Activated naive CD8-positive, alpha-beta T cell (primary cell): Measurements from ENCODE around the gene CRKL.
A peak's percentile ranks its signal among the peaks of the same experiment; 100 is the strongest.

ENCODE experiments used
- H3K27ac Mint-ChIP-seq: one replicate; pipeline ENCODE4 v1.8.0; 2021; ENCODE audit warnings: mixed read lengths
- H3K27me3 Mint-ChIP-seq: one replicate; pipeline ENCODE4 v1.8.0; 2021; ENCODE audit warnings: mixed read lengths
- H3K36me3 Mint-ChIP-seq: one replicate; pipeline ENCODE4 v1.8.0; 2021; ENCODE audit warnings: mixed read lengths
- H3K4me1 Mint-ChIP-seq: one replicate; pipeline ENCODE4 v1.8.0; 2021; ENCODE audit warnings: low read depth, mixed read lengths
- H3K4me3 Mint-ChIP-seq: one replicate; pipeline ENCODE4 v1.8.0; 2021; ENCODE audit warnings: mild to moderate bottlenecking, mixed read lengths
- H3K9me3 Mint-ChIP-seq: one replicate; pipeline ENCODE4 v1.8.0; 2021; ENCODE audit warnings: low read depth, mixed read lengths

Gene CRKL

GRCh38 chr22:20973634-20974286, 56.6 kb downstream of the CRKL start:
- Mint-ChIP-seq H3K27me3 (no peaks in the 10 kb centered on the region), H3K4me1 (no peaks in the 10 kb centered on the region), H3K4me3 (no peak overlapping the region), H3K36me3 (no peaks in the 10 kb centered on the region), H3K9me3 (no peaks in the 10 kb centered on the region), H3K27ac (no peak overlapping the region)

DNA sequence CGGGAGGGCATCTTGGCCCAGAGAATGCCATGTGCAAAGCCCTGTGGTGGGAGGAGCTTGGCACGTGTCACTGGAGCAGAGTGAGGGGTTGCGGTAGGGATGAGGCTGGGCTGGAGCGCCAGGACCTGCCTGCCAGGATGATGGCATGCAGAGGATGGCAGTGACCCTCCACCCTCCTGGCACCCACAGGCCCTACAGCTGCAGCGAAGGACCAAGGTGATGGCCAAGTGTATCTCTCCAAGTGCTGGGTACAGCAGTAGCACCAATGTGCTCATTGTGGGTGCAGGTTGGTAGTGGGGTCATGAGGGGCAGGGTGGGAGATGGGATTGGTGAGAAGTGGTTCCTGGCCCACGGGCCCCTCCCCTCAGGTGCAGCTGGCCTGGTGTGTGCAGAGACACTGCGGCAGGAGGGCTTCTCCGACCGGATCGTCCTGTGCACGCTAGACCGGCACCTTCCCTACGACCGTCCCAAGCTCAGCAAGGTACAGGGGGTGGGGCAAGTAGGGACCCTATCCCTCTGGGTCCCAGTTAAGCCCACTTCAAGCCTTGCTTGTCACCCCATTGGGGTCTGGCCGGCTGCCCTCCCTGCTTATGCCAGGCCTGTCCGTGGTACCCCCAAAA, 57.2 kb downstream of the CRKL start:
- no peaks in the 10 kb centered on the region for H3K27me3 Mint-ChIP-seq
- no peaks in the 10 kb centered on the region for H3K36me3 Mint-ChIP-seq
- no peak overlapping the region for H3K4me3 Mint-ChIP-seq
- H3K27ac Mint-ChIP-seq, result no peak overlapping the region
- no peaks in the 10 kb centered on the region for H3K9me3 Mint-ChIP-seq
- peaks cover 5% of the 10 kb centered on the region for H3K4me1 Mint-ChIP-seq

DNA sequence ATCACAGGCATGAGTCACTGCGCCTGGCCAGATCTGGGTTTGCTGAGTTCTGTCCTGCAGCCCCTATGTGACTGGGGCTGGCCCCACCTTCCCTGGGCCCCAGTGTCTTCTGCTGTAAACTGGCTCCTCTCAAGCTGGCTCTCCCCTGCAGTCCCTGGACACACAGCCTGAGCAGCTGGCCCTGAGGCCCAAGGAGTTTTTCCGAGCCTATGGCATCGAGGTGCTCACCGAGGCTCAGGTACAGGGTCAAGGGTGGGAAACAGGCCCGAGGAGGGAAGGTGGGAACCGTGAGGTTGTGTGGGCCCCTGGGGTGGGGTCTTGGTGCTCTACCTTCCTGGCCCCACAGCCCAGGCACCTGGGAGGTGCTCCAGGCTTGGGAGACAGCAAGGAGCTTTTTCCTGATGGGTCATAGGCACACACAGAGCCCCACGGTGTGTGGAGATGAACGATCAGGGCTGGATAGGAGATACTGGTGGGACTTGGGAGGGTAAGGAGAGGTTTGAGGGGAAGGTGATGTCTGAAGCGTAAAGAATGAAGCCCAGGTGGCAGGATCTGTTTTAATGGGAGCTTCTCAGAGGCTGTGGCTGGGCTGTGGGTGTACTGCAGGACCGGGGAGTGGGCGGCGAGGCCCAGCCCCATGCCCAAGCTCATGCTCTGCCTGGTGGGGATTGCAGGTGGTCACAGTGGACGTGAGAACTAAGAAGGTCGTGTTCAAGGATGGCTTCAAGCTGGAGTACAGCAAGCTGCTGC, 58.5 kb downstream of the CRKL start:
- Mint-ChIP-seq H3K4me3 (no peak overlapping the region), H3K27ac (no peak overlapping the region)

GRCh38 chr22:20976291-20976877, 59.2 kb downstream of the CRKL start:
- H3K27ac Mint-ChIP-seq, result no peak overlapping the region
- H3K4me3 Mint-ChIP-seq, result no peak overlapping the region
- no peaks in the 10 kb centered on the region for H3K36me3 Mint-ChIP-seq
- H3K4me1 Mint-ChIP-seq, result peaks cover 21% of the 10 kb centered on the region
- H3K9me3 Mint-ChIP-seq, result no peaks in the 10 kb centered on the region
- H3K27me3 Mint-ChIP-seq, result no peaks in the 10 kb centered on the region

More for the DNA sequence above, 58.5 kb downstream of the CRKL start:
- Mint-ChIP-seq H3K27me3 (no peaks in the 10 kb centered on the region), H3K36me3 (no peaks in the 10 kb centered on the region), H3K9me3 (no peaks in the 10 kb centered on the region), H3K4me1 (peaks cover 14% of the 10 kb centered on the region)

DNA sequence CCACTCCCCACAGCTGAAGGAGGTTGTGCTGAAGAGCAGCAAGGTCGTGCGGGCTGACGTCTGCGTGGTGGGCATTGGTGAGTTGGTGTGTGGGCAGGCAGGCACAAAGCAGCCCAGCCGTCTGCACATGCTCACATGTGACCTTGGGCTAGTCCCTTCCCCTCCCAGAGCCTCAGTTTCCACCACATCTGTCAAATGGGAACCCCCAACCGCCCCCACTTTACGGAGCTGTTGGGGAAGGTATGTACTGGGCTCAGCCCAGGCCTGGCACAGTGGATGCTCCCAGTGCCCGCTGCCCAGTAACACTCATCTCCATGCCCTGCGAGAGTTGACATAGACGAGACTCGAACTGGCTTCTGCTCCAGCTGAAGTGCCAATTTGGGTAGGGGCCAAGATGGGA, 59.8 kb downstream of the CRKL start:
- Mint-ChIP-seq H3K27me3 (no peaks in the 10 kb centered on the region), H3K27ac (no peak overlapping the region), H3K36me3 (no peaks in the 10 kb centered on the region), H3K4me1 (peaks cover 23% of the 10 kb centered on the region), H3K9me3 (no peaks in the 10 kb centered on the region), H3K4me3 (no peak overlapping the region)

DNA sequence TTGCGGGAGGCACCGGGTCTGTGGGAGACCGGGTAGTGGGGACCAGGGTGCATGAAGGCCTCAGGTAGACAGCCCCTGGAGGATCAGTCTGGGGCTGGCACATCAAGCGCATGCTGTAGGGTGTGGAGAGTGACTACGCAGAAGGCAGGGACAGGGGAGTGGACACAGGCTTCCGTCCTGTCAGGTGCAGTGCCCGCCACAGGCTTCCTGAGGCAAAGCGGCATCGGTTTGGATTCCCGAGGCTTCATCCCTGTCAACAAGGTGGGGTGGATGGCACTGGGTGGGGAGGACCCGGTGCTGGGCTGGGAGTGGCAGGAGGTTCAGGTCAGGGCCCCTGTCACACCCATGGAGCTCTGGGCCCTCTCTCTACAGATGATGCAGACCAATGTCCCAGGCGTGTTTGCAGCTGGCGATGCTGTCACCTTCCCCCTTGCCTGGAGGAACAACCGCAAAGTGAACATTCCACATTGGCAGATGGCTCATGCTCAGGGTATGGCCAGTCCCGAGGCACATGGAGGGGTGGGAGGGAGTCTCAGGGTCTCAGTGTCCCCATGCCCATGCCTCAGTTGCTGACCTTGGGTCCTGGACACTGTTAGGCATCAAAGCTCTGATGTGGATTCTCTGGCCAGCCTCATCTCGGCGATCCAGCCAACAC, 60.4 kb downstream of the CRKL start:
- peaks cover 26% of the 10 kb centered on the region for H3K4me1 Mint-ChIP-seq
- no peak overlapping the region for H3K4me3 Mint-ChIP-seq
- no peaks in the 10 kb centered on the region for H3K27me3 Mint-ChIP-seq
- no peak overlapping the region for H3K27ac Mint-ChIP-seq
- H3K9me3 Mint-ChIP-seq, result no peaks in the 10 kb centered on the region
- H3K36me3 Mint-ChIP-seq, result no peaks in the 10 kb centered on the region

- H3K36me3 Mint-ChIP-seq, result no peaks in the 10 kb centered on the region
- H3K9me3 Mint-ChIP-seq, result no peaks in the 10 kb centered on the region
- no peak overlapping the region for H3K27ac Mint-ChIP-seq
- H3K4me1 Mint-ChIP-seq, result peaks cover 32% of the 10 kb centered on the region
- no peak overlapping the region for H3K4me3 Mint-ChIP-seq
- no peaks in the 10 kb centered on the region for H3K27me3 Mint-ChIP-seq
Measured at GRCh38 chr22:20978419-20978818, 61.2 kb downstream of the CRKL start.

DNA sequence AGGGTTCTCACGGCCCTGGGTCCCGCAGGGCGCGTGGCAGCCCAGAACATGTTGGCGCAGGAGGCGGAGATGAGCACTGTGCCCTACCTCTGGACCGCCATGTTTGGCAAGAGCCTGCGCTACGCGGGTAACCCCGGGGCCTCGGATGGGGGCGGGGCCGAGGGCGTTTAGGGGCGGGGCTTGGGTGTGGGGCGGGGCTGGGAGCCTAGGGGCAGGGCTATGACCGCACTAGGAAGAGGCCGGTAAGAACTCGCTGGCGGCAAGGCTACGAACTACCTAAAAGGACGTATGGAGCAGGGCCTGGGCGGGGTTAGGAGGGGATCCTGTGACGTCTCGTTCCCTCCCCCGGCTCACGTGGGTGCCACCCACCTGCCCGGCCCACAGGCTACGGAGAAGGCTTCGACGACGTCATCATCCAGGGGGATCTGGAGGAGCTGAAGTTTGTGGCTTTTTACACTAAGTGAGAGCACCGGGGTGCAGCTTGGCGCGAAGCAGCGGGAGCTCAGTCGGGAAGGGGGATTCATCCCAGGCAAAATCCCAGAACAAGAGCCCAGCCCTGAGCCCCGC, 62.1 kb downstream of the CRKL start:
- Mint-ChIP-seq H3K4me1 (peaks cover 38% of the 10 kb centered on the region), H3K36me3 (peaks cover 4% of the 10 kb centered on the region), H3K27me3 (no peaks in the 10 kb centered on the region), H3K4me3 (peak overlapping the region; percentile 82), H3K9me3 (no peaks in the 10 kb centered on the region), H3K27ac (peak overlapping the region; percentile 84)

DNA sequence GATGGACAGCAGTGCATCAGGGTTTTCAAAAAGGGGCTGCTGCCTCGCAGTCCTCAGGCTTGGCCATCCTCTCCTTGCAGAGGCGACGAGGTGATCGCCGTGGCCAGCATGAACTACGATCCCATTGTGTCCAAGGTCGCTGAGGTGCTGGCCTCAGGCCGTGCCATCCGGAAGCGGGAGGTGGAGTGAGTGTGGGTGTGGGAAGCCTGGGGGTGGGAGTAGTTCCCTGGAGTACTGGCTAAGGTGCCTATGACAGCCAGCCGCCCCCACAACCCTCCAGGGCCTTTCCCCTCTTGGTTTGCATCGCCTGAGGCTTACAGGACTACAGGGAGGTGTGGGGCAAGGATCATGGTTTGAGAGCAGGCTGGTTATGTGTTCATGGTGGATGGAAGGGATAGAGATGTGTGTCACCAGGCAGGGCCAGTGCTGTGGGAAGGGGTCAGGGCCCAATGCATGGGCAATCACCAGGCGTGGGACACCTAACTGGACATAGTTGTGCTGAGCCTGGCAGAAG, 62.8 kb downstream of the CRKL start:
- no peaks in the 10 kb centered on the region for H3K27me3 Mint-ChIP-seq
- H3K4me1 Mint-ChIP-seq, result peaks cover 38% of the 10 kb centered on the region
- peaks cover 4% of the 10 kb centered on the region for H3K36me3 Mint-ChIP-seq
- peak overlapping the region; percentile 54 for H3K27ac Mint-ChIP-seq
- peak overlapping the region; percentile 94 for H3K4me3 Mint-ChIP-seq
- no peaks in the 10 kb centered on the region for H3K9me3 Mint-ChIP-seq

GRCh38 chr22:20980523-20980922, 63.3 kb downstream of the CRKL start:
- no peaks in the 10 kb centered on the region for H3K9me3 Mint-ChIP-seq
- H3K36me3 Mint-ChIP-seq, result peaks cover 4% of the 10 kb centered on the region
- peaks cover 38% of the 10 kb centered on the region for H3K4me1 Mint-ChIP-seq
- no peak overlapping the region for H3K27ac Mint-ChIP-seq
- no peaks in the 10 kb centered on the region for H3K27me3 Mint-ChIP-seq
- peak overlapping the region; percentile 94 for H3K4me3 Mint-ChIP-seq

GRCh38 chr22:20980938-20981722, 63.9 kb downstream of the CRKL start:
- Mint-ChIP-seq H3K27ac (peak overlapping the region; percentile 95), H3K9me3 (no peaks in the 10 kb centered on the region), H3K4me3 (peak overlapping the region; percentile 94), H3K4me1 (peaks cover 38% of the 10 kb centered on the region), H3K27me3 (no peaks in the 10 kb centered on the region), H3K36me3 (peaks cover 4% of the 10 kb centered on the region)

DNA sequence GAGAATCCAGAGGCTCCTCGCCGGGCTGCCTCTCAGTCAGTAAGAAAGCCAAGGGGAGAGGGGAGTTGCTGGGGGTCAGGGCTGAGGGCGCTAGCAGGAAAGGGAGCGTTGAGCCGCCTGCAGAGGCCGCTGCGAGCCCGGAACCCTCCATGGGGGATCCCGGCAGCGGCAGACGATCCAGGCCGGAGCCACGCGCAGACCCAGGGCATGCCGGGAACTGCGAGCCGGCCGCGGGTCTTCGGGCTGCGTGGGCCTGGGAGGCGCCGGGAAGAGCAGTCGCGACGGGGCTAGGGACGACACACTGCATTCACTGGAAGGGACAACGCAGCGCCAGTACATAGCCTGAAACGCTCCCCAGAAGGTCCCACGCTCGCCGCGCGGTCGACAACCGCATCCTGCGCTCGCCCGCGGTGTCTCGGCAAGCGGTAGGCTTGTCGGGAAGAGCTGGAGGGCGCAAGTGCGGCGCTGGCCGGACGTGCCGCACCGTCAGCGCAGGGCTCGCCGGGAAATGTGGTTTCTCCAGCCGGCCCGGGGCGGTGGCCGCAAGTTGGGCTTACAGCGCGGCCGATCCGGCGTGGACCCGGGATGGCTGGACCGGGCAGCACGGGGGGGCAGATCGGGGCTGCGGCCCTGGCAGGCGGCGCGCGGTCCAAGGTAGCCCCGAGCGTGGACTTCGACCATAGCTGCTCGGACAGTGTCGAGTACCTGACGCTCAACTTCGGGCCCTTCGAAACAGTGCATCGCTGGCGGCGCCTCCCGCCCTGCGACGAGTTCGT, 64.8 kb downstream of the CRKL start, which contains the start of gene LZTR1:
LZTR1 (plus strand) TSS at position 511 of the 776 bp plus-strand sequence; CDS start at position 586, 75 bp downstream.
- Mint-ChIP-seq H3K4me1 (peaks cover 38% of the 10 kb centered on the region), H3K36me3 (peaks cover 10% of the 10 kb centered on the region), H3K9me3 (no peaks in the 10 kb centered on the region), H3K27ac (peak within 1 kb of the TSS; percentile 95), H3K4me3 (peak within 1 kb of the TSS; percentile 94), H3K27me3 (no peaks in the 10 kb centered on the region)

GRCh38 chr22:20982563-20982882, 65.3 kb downstream of the CRKL start:
- peak overlapping the region; percentile 94 for H3K4me3 Mint-ChIP-seq
- H3K36me3 Mint-ChIP-seq, result peaks cover 10% of the 10 kb centered on the region
- no peaks in the 10 kb centered on the region for H3K9me3 Mint-ChIP-seq
- H3K27ac Mint-ChIP-seq, result peak overlapping the region; percentile 87
- peaks cover 38% of the 10 kb centered on the region for H3K4me1 Mint-ChIP-seq
- H3K27me3 Mint-ChIP-seq, result no peaks in the 10 kb centered on the region
